Neural progenitor cell (in vitro differentiated cells): ENCODE measurements around the gene HECA.

ENCODE experiments used
- EZH2 ChIP-seq: fragments of 200-600 bp; sonication (generic); IDR thresholded peaks from 2 replicates; pipeline ENCODE4 v1.6.1; 2017; ENCODE audit warnings: antibody characterized with exemption, mild to moderate bottlenecking, moderate library complexity
- TF ChIP-seq, protein P1 (sequence below): fragments of 200-600 bp; sonication (generic); IDR thresholded peaks from 2 replicates; pipeline ENCODE4 v1.5.1; 2017; ENCODE audit warnings: antibody characterized with exemption, mild to moderate bottlenecking

- no peak for TF ChIP-seq EZH2
- TF ChIP-seq, protein P1, sequence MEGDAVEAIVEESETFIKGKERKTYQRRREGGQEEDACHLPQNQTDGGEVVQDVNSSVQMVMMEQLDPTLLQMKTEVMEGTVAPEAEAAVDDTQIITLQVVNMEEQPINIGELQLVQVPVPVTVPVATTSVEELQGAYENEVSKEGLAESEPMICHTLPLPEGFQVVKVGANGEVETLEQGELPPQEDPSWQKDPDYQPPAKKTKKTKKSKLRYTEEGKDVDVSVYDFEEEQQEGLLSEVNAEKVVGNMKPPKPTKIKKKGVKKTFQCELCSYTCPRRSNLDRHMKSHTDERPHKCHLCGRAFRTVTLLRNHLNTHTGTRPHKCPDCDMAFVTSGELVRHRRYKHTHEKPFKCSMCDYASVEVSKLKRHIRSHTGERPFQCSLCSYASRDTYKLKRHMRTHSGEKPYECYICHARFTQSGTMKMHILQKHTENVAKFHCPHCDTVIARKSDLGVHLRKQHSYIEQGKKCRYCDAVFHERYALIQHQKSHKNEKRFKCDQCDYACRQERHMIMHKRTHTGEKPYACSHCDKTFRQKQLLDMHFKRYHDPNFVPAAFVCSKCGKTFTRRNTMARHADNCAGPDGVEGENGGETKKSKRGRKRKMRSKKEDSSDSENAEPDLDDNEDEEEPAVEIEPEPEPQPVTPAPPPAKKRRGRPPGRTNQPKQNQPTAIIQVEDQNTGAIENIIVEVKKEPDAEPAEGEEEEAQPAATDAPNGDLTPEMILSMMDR = no peak
Measured at GRCh38 chr6:139153855-139154254, 19.0 kb downstream of the HECA start.
